ENCODE results near the gene CARD9. TPM values are rescaled to one million over a fixed set of nuclear protein-coding genes. Genes with fewer than 3 reads are reported as not detected.
A peak's percentile ranks its signal among the peaks of the same experiment; 100 is the strongest.

The CARD9 gene
- total RNA-seq, 1 donor from 2014 or later = 4.3 TPM

GRCh38 chr9:136347472-136348256 lies 25.8 kb downstream of the CARD9 start:
- no peak for DNase-seq

GRCh38 chr9:136346927-136347465 lies 26.5 kb downstream of the CARD9 start:
- DNase-seq = no peak

- no peak for DNase-seq
These were observed 27.4 kb downstream of the CARD9 start for GRCh38 chr9:136346157-136346481.

GRCh38 chr9:136345281-136346156 lies 27.9 kb downstream of the CARD9 start:
- DNase-seq = peak; percentile 43

GRCh38 chr9:136344544-136345280 lies 28.8 kb downstream of the CARD9 start:
- DNase-seq = no peak

- no peak for DNase-seq
These were observed 29.6 kb downstream of the CARD9 start for GRCh38 chr9:136343884-136344269.

GRCh38 chr9:136343121-136343883 lies 30.2 kb downstream of the CARD9 start:
- DNase-seq = no peak

- DNase-seq = peak; percentile 86
These were observed 31.0 kb downstream of the CARD9 start for GRCh38 chr9:136342181-136343120.

GRCh38 chr9:136341769-136342168 lies 31.7 kb downstream of the CARD9 start:
- no peak for DNase-seq

- DNase-seq = no peak
These were observed 32.3 kb downstream of the CARD9 start for GRCh38 chr9:136341042-136341655.

- no peak for DNase-seq
These were observed 33.0 kb downstream of the CARD9 start for GRCh38 chr9:136340356-136341041.

GRCh38 chr9:136339958-136340310 lies 33.5 kb downstream of the CARD9 start:
- no peak for DNase-seq

- DNase-seq = peak; percentile 67
These were observed 34.1 kb downstream of the CARD9 start for GRCh38 chr9:136339173-136339957.

GRCh38 chr9:136338511-136338910 lies 35.0 kb downstream of the CARD9 start:
- no peak for DNase-seq

- no peak for DNase-seq
These were observed 35.8 kb downstream of the CARD9 start for GRCh38 chr9:136337416-136338395.

GRCh38 chr9:136336881-136337280 lies 36.6 kb downstream of the CARD9 start:
- DNase-seq = no peak

GRCh38 chr9:136336156-136336870 lies 37.2 kb downstream of the CARD9 start:
- DNase-seq = no peak
